Globus pallidus (tissue), 1 donor: ENCODE measurements around the gene PRRC2B.
A peak's percentile ranks its signal among the peaks of the same experiment; 100 is the strongest.
"Not testable (repeated sequence)": the region's sequence is repeated elsewhere in the genome, so short reads cannot be mapped to it uniquely, and the experiment has no call there.

Source experiments
- DNase-seq: peaks from one replicate; pipeline ENCODE4 v3.0.0-alpha.2; 2015; ENCODE audit warnings: low spot score

Gene PRRC2B

GRCh38 chr9:131393622-131394463 is at the start of gene PRRC2B:
TSS of gene PRRC2B (plus strand) at chr9:131394086. CDS start at chr9:131430145, 36,059 bp downstream.
- DNase-seq: peak; percentile 84

- DNase-seq: not testable (repeated sequence)
These were observed 48.9 kb upstream of the PRRC2B start for GRCh38 chr9:131344931-131345535.

GRCh38 chr9:131346559-131346958 is 47.3 kb upstream of the PRRC2B start:
- DNase-seq: no peak

- DNase-seq: no peak
These were observed 46.4 kb upstream of the PRRC2B start for GRCh38 chr9:131347376-131348020.

- DNase-seq: no peak
These were observed 45.0 kb upstream of the PRRC2B start for GRCh38 chr9:131348631-131349521.

- DNase-seq: no peak
These were observed 44.4 kb upstream of the PRRC2B start for GRCh38 chr9:131349522-131349880.

GRCh38 chr9:131349881-131350563 is 43.9 kb upstream of the PRRC2B start:
- peak; percentile 82 for DNase-seq

- peak; percentile 70 for DNase-seq
These were observed 37.4 kb upstream of the PRRC2B start for GRCh38 chr9:131356479-131356878.

- no peak for DNase-seq
These were observed 35.3 kb upstream of the PRRC2B start for GRCh38 chr9:131358556-131358955.

- no peak for DNase-seq
These were observed 32.6 kb upstream of the PRRC2B start for GRCh38 chr9:131361202-131361833.

GRCh38 chr9:131365546-131365945 is 28.3 kb upstream of the PRRC2B start:
- DNase-seq: no peak

GRCh38 chr9:131366761-131367401 is 27.0 kb upstream of the PRRC2B start:
- no peak for DNase-seq

GRCh38 chr9:131367450-131367849 is 26.4 kb upstream of the PRRC2B start:
- DNase-seq: no peak

- DNase-seq: no peak
These were observed 23.2 kb upstream of the PRRC2B start for GRCh38 chr9:131370638-131371037.

- DNase-seq: not testable (repeated sequence)
These were observed 21.3 kb upstream of the PRRC2B start for GRCh38 chr9:131372599-131372973.

- DNase-seq: not testable (repeated sequence)
These were observed 19.2 kb upstream of the PRRC2B start for GRCh38 chr9:131374638-131375037.

- DNase-seq: no peak
These were observed 14.8 kb upstream of the PRRC2B start for GRCh38 chr9:131379056-131379455.

- DNase-seq: no peak
These were observed 10.8 kb upstream of the PRRC2B start for GRCh38 chr9:131382850-131383729.

- no peak for DNase-seq
These were observed 8.6 kb upstream of the PRRC2B start for GRCh38 chr9:131385296-131385695.
